HepG2 (cell line): Measurements from ENCODE around the gene STK38L. TPM values are rescaled to one million over a fixed set of nuclear protein-coding genes. Genes with fewer than 3 reads are reported as not detected.

ENCODE experiments used
- ATAC-seq: fragments of 200-7000 bp; cut with Tn5 transposase; 3 replicates; pipeline ENCODE4 v1.9.1; 2020; ENCODE audit warnings: mild to moderate bottlenecking, moderate library complexity
- BruUV-seq: library from RNA; stranded (reverse); fragments of 400-500 nt; replicated peaks from 2 replicates; lab custom pipeline; 2021; lab: Mats Ljungman, UMichigan
- CTCF ChIA-PET: fragments of 300-600 bp; formaldehyde crosslinking; extraction: SDS; loops from one replicate; lab custom pipeline; 2021; ENCODE audit warnings: low total read pairs, inconsistent platforms, low intra/inter-chr PET ratio; lab: Yijun Ruan, JAX
- POLR2A ChIA-PET: fragments of 350-600 bp; sonication (Branson Sonifier 250); formaldehyde crosslinking; loops from one replicate; lab custom pipeline; 2020; ENCODE audit warnings: antibody characterized with exemption, inconsistent platforms; lab: Yijun Ruan, JAX
- DNase-seq: peaks from one replicate; pipeline ENCODE4 v3.0.0-alpha.2; 2015; ENCODE audit warnings: low spot score
- FAIRE-seq: peaks from 3 replicates; lab custom pipeline; 2011; peaks lifted over from hg19 to GRCh38; lab: Jason Lieb, UNC
- H2AFZ ChIP-seq: one replicate; pipeline ENCODE4 v1.6.1; 2011; ENCODE audit warnings: low read length, inconsistent platforms
- H3K27ac ChIP-seq: fragments of 300-600 bp; 3 replicates; pipeline ENCODE4 v1.8.0; 2011; ENCODE audit warnings: mixed run types, mild to moderate bottlenecking, mixed read lengths, low read length, inconsistent platforms; ENCODE audit not compliant: insufficient read depth; ENCODE audit errors: extremely low read length
- H3K27me3 ChIP-seq, 2 experiments: fragments of 200-600 bp in 1 of 2; 2 replicates in 1 of 2; 3 replicates in 1 of 2; pipeline versions ENCODE4 v1.6.0 to v1.8.0; 2011; ENCODE audit warnings: low read length in 2 of 2, mild to moderate bottlenecking in 2 of 2, moderate library complexity in 2 of 2, inconsistent platforms in 1 of 2; ENCODE audit not compliant: insufficient read depth in 2 of 2, control insufficient read depth in 1 of 2
- H3K36me3 ChIP-seq, 2 experiments: fragments of 200-600 bp in 1 of 2; replicated peaks in 1 of 2; 2 replicates in 1 of 2; 3 replicates in 1 of 2; pipeline versions ENCODE4 v1.5.1 to v1.8.0; 2011; ENCODE audit warnings: low read length in 2 of 2, inconsistent platforms in 1 of 2; ENCODE audit not compliant: insufficient read depth in 2 of 2, control insufficient read depth in 1 of 2
- H3K4me1 ChIP-seq: 2 replicates; pipeline ENCODE4 v1.5.1; 2012; ENCODE audit warnings: low read length, inconsistent platforms; ENCODE audit not compliant: insufficient read depth
- H3K4me2 ChIP-seq: 2 replicates; pipeline ENCODE4 v1.6.0; 2011; ENCODE audit warnings: low read depth, low read length, inconsistent platforms
- H3K4me3 ChIP-seq, 3 experiments: fragments of 200-600 bp in 1 of 3; sonication (generic), shearing (Covaris generic) in 1 of 3; replicated peaks in 1 of 3; 2 replicates each; pipeline ENCODE4 v1.5.1; 2011 to 2016; ENCODE audit warnings: low read length in 3 of 3, inconsistent platforms in 2 of 3, low read depth in 2 of 3, mild to moderate bottlenecking in 2 of 3, control low read depth in 1 of 3, mixed read lengths in 1 of 3; ENCODE audit not compliant: insufficient read depth in 1 of 3
- H3K79me2 ChIP-seq: one replicate; pipeline ENCODE4 v1.6.1; 2011; ENCODE audit warnings: low read length, inconsistent platforms; ENCODE audit not compliant: insufficient read depth
- H3K9ac ChIP-seq: 2 replicates; pipeline ENCODE4 v1.6.0; 2011; ENCODE audit warnings: mild to moderate bottlenecking, low read depth, low read length, inconsistent platforms; ENCODE audit not compliant: insufficient read depth
- H3K9me3 ChIP-seq: 2 replicates; pipeline ENCODE4 v1.5.1; 2012; ENCODE audit warnings: mild to moderate bottlenecking, low read length
- H4K20me1 ChIP-seq: 2 replicates; pipeline ENCODE4 v1.6.0; 2011; ENCODE audit warnings: inconsistent platforms, mild to moderate bottlenecking, low read length, moderate library complexity; ENCODE audit not compliant: insufficient read depth
- ARID3A ChIP-seq: IDR thresholded peaks from 2 replicates; pipeline ENCODE4 v1.6.1; 2012; ENCODE audit warnings: low read depth, low read length, improper control_type of control experiment
- CREM ChIP-seq, 2 experiments: sonication (generic) in 1 of 2; formaldehyde crosslinking in 1 of 2; IDR thresholded peaks; 2 replicates each; pipeline versions ENCODE4 v1.4.0 to v1.6.1; 2016 to 2020; ENCODE audit warnings: antibody characterized with exemption in 1 of 2, mild to moderate bottlenecking in 1 of 2, missing genetic modification reagents in 1 of 2
- KLF13 ChIP-seq: sonication (generic); formaldehyde crosslinking; IDR thresholded peaks from 2 replicates; pipeline ENCODE4 v1.4.0; 2020; ENCODE audit warnings: mild to moderate bottlenecking, missing genetic modification reagents
- PHF20 ChIP-seq: sonication (generic); formaldehyde crosslinking; IDR thresholded peaks from 2 replicates; pipeline ENCODE4 v1.5.0; 2020; ENCODE audit warnings: mild to moderate bottlenecking, missing genetic modification reagents
- ZFP36L2 ChIP-seq: sonication (generic); formaldehyde crosslinking; IDR thresholded peaks from 2 replicates; pipeline ENCODE4 v1.4.0; 2020; ENCODE audit warnings: missing genetic modification reagents
- ZNF12 ChIP-seq: sonication (generic); formaldehyde crosslinking; IDR thresholded peaks from 2 replicates; pipeline ENCODE4 v1.5.0; 2020; ENCODE audit warnings: missing genetic modification reagents
- ZNF143 ChIP-seq: sonication (generic); formaldehyde crosslinking; IDR thresholded peaks from 2 replicates; pipeline ENCODE4 v1.4.0; 2020; ENCODE audit warnings: missing genetic modification reagents
- ZNF362 ChIP-seq: sonication (generic); formaldehyde crosslinking; IDR thresholded peaks from 2 replicates; pipeline ENCODE4 v1.4.0; 2020; ENCODE audit warnings: missing genetic modification reagents, mild to moderate bottlenecking, borderline replicate concordance
- ZNF430 ChIP-seq: sonication (generic); formaldehyde crosslinking; IDR thresholded peaks from 2 replicates; pipeline ENCODE4 v1.9.0; 2021; ENCODE audit warnings: mild to moderate bottlenecking, missing genetic modification reagents
- ZNF580 ChIP-seq: IDR thresholded peaks from 2 replicates; pipeline ENCODE4 v1.6.1; 2016; ENCODE audit warnings: low read depth, borderline replicate concordance
- ZNF598 ChIP-seq: sonication (generic); formaldehyde crosslinking; IDR thresholded peaks from 2 replicates; pipeline ENCODE4 v1.5.1; 2020; ENCODE audit warnings: mild to moderate bottlenecking, missing genetic modification reagents, borderline replicate concordance
- ZNF788 ChIP-seq: sonication (generic); formaldehyde crosslinking; IDR thresholded peaks from 2 replicates; pipeline ENCODE4 v1.5.0; 2020; ENCODE audit warnings: mild to moderate bottlenecking, missing genetic modification reagents, borderline replicate concordance
- WGBS: methylation state at CpG from one replicate; pipeline ENCODE4 v1.1.6; 2017; ENCODE audit warnings: low lambda C conversion rate; 5-methylcytosine and 5-hydroxymethylcytosine counted together
- in situ Hi-C: cut with HindIII; loops from 2 replicates; pipeline ENCODE4 v1.10.0; 2017; ENCODE audit warnings: low pct_unique_long_range_greater_than_20kb; ENCODE audit not compliant: extremely low pct_ligation_motif_present
- intact Hi-C: fragments of 100-400 bp; cut with micrococcal nuclease; formaldehyde crosslinking; loops from one replicate; pipeline ENCODE4 v1.10.0; 2022; ENCODE audit not compliant: unreplicated experiment
- polyA plus RNA-seq, 8 experiments: library from polyadenylated mRNA; depleted of rRNA in 3 of 8; stranded (reverse) in 7 of 8; unstranded in 1 of 8; fragments of >200 nt; fragmentation: Illumina TruSeq in 4 of 8; extraction: Trizol in 4 of 8; gene quantifications; 2 replicates each; pipeline versions ENCODE4 v1.2.1 to v1.2.3, GENCODE V29; 2011 to 2016; ENCODE audit warnings: low read depth in 4 of 8, missing spikeins in 1 of 8, mixed read lengths in 1 of 8; ENCODE audit not compliant: insufficient read depth in 1 of 8
- total RNA-seq, 5 experiments: library from RNA; depleted of rRNA; stranded (reverse); fragments of >200 nt; fragmentation: Illumina TruSeq; extraction: Trizol; gene quantifications; 2 replicates each; pipeline ENCODE4 v1.2.3, GENCODE V29; 2016; ENCODE audit warnings: low read depth in 1 of 5

The STK38L gene
- total and polyA plus RNA-seq, 2 of the 13 experiments (the other 11 are each of a cell fraction or from before 2014, with no cell fraction given), result 6.1 to 26.4 TPM

GRCh38 chr12:27206801-27207502, 37.1 kb upstream of the STK38L start:
- Histone ChIP-seq H3K79me2 (no peaks in the 10 kb centered on the region), H2AFZ (no peak overlapping the region), H3K36me3 (no peaks in the 10 kb centered on the region), H3K27ac (no peak overlapping the region), H3K4me1 (no peaks in the 10 kb centered on the region), H3K4me2 (no peak overlapping the region), H3K9ac (no peak overlapping the region), H3K27me3 (no peaks in the 10 kb centered on the region), H3K4me3 (no peak overlapping the region), H3K9me3 (no peaks in the 10 kb centered on the region), H4K20me1 (no peaks in the 10 kb centered on the region)
- no peak for FAIRE-seq
- no TSS peak for BruUV-seq
- WGBS, result 73% methylated on average over 1 of the region's 1 CpG
- no peak for DNase-seq
- ATAC-seq, result no peak
- in situ Hi-C loops (no loop called here), intact Hi-C loops (no loop called here)
- TF ChIP-seq ZFP36L2 (no peak), ZNF430 (CRISPR knock-in tag) (no peak)
- POLR2A ChIA-PET, result no interaction called here
- CTCF ChIA-PET, result no interaction called here

GRCh38 chr12:27207615-27208413, 36.3 kb upstream of the STK38L start:
- POLR2A ChIA-PET, result no interaction called here
- no peak for TF ChIP-seq ZNF143 (CRISPR knock-in tag)
- no peak for TF ChIP-seq ARID3A
- TF ChIP-seq CREM (IDR thresholded peaks at IDR 0.05), result no peak
- TF ChIP-seq CREM (CRISPR knock-in tag; IDR thresholded peaks at IDR 0.05), result no peak
- no peak for TF ChIP-seq ZNF598
- TF ChIP-seq ZNF12 (CRISPR knock-in tag), result no peak
- TF ChIP-seq ZNF580 (CRISPR knock-in tag), result no peak
- TF ChIP-seq PHF20 (CRISPR knock-in tag), result no peak
- no peak for TF ChIP-seq ZNF362
- TF ChIP-seq KLF13, result no peak
- TF ChIP-seq ZNF788 (CRISPR knock-in tag), result no peak

More at GRCh38 chr12:27207615-27208413, 36.3 kb upstream of the STK38L start:
- Histone ChIP-seq H3K9ac (no peak overlapping the region), H3K79me2 (no peaks in the 10 kb centered on the region), H3K27me3 (no peaks in the 10 kb centered on the region), H3K4me1 (no peaks in the 10 kb centered on the region), H3K9me3 (no peaks in the 10 kb centered on the region), H3K4me3 (no peak overlapping the region), H3K36me3 (no peaks in the 10 kb centered on the region), H2AFZ (no peak overlapping the region), H4K20me1 (no peaks in the 10 kb centered on the region), H3K27ac (no peak overlapping the region), H3K4me2 (no peak overlapping the region)
- BruUV-seq, result no TSS peak
- in situ Hi-C loops (no loop called here), intact Hi-C loops (no loop called here)
- no peak for DNase-seq
- ATAC-seq, result no peak
- CTCF ChIA-PET, result no interaction called here
- no peak for FAIRE-seq
- WGBS, result 52% methylated on average over 9 of the region's 9 CpGs
